ENCODE data around the gene LRRC46.

- TF ChIP-seq, protein P1, sequence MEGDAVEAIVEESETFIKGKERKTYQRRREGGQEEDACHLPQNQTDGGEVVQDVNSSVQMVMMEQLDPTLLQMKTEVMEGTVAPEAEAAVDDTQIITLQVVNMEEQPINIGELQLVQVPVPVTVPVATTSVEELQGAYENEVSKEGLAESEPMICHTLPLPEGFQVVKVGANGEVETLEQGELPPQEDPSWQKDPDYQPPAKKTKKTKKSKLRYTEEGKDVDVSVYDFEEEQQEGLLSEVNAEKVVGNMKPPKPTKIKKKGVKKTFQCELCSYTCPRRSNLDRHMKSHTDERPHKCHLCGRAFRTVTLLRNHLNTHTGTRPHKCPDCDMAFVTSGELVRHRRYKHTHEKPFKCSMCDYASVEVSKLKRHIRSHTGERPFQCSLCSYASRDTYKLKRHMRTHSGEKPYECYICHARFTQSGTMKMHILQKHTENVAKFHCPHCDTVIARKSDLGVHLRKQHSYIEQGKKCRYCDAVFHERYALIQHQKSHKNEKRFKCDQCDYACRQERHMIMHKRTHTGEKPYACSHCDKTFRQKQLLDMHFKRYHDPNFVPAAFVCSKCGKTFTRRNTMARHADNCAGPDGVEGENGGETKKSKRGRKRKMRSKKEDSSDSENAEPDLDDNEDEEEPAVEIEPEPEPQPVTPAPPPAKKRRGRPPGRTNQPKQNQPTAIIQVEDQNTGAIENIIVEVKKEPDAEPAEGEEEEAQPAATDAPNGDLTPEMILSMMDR (IDR thresholded peaks at IDR 0.05): no peak
- no peak for TF ChIP-seq E2F4 (CRISPR knock-in tag; IDR thresholded peaks at IDR 0.05; ENCODE audit: borderline replicate concordance, low read depth)
- no peak for TF ChIP-seq USF2 (CRISPR knock-in tag; IDR thresholded peaks at IDR 0.05)
- TF ChIP-seq ZNF232 (CRISPR knock-in tag; IDR thresholded peaks at IDR 0.05): no peak
- TF ChIP-seq AFF4 (CRISPR knock-in tag; IDR thresholded peaks at IDR 0.05; ENCODE audit: borderline replicate concordance): no peak
- no peak for TF ChIP-seq NR3C1 (CRISPR knock-in tag; conservative IDR thresholded peaks at IDR 0.05; ENCODE audit: low read depth)
- TF ChIP-seq TEAD1 (CRISPR knock-in tag; IDR thresholded peaks at IDR 0.05): no peak
- TF ChIP-seq NR1H2 (CRISPR knock-in tag; IDR thresholded peaks at IDR 0.05): no peak
- no peak for TF ChIP-seq IRF2 (CRISPR knock-in tag; IDR thresholded peaks at IDR 0.05; ENCODE audit: borderline replicate concordance, low read depth)
- no peak for TF ChIP-seq CBFB (CRISPR knock-in tag; IDR thresholded peaks at IDR 0.05; ENCODE audit: low read depth)
- TF ChIP-seq, protein P2, sequence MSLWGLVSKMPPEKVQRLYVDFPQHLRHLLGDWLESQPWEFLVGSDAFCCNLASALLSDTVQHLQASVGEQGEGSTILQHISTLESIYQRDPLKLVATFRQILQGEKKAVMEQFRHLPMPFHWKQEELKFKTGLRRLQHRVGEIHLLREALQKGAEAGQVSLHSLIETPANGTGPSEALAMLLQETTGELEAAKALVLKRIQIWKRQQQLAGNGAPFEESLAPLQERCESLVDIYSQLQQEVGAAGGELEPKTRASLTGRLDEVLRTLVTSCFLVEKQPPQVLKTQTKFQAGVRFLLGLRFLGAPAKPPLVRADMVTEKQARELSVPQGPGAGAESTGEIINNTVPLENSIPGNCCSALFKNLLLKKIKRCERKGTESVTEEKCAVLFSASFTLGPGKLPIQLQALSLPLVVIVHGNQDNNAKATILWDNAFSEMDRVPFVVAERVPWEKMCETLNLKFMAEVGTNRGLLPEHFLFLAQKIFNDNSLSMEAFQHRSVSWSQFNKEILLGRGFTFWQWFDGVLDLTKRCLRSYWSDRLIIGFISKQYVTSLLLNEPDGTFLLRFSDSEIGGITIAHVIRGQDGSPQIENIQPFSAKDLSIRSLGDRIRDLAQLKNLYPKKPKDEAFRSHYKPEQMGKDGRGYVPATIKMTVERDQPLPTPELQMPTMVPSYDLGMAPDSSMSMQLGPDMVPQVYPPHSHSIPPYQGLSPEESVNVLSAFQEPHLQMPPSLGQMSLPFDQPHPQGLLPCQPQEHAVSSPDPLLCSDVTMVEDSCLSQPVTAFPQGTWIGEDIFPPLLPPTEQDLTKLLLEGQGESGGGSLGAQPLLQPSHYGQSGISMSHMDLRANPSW (CRISPR knock-in tag; conservative IDR thresholded peaks at IDR 0.05; ENCODE audit: low read depth): no peak
- TF ChIP-seq, protein P3, sequence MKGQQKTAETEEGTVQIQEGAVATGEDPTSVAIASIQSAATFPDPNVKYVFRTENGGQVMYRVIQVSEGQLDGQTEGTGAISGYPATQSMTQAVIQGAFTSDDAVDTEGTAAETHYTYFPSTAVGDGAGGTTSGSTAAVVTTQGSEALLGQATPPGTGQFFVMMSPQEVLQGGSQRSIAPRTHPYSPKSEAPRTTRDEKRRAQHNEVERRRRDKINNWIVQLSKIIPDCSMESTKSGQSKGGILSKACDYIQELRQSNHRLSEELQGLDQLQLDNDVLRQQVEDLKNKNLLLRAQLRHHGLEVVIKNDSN (CRISPR knock-in tag; IDR thresholded peaks at IDR 0.05): no peak
- TF ChIP-seq ZNF416 (CRISPR knock-in tag; IDR thresholded peaks at IDR 0.05): no peak
- TF ChIP-seq ZBTB21 (CRISPR knock-in tag; IDR thresholded peaks at IDR 0.05; ENCODE audit: borderline replicate concordance): no peak
Observed at GRCh38 chr17:47800686-47801085, 30.8 kb upstream of the LRRC46 start.
